ENCODE results near the gene ZNF536.

ZNF536 gene

DNA sequence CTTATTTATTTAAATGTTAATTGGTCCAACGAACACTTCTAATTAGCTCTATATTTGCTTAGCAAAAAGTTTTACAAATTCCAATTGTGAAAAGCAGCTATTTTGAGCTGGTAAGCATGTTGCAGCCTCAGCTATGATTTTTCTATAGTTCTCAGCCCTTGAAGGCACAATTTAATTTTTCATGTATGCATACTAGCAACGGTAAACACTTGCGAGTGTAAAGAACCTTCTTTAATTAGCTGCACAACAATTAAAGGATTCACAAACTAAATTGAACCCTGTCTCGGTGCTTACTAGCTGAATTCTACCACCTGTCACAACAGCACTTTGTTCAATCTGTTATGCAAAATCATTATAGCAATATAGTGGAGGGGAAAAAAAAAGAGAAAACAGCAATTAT is 29.8 kb downstream of the ZNF536 start:
- no peak for DNase-seq (ENCODE audit: low read depth)
- TF ChIP-seq, protein P1, sequence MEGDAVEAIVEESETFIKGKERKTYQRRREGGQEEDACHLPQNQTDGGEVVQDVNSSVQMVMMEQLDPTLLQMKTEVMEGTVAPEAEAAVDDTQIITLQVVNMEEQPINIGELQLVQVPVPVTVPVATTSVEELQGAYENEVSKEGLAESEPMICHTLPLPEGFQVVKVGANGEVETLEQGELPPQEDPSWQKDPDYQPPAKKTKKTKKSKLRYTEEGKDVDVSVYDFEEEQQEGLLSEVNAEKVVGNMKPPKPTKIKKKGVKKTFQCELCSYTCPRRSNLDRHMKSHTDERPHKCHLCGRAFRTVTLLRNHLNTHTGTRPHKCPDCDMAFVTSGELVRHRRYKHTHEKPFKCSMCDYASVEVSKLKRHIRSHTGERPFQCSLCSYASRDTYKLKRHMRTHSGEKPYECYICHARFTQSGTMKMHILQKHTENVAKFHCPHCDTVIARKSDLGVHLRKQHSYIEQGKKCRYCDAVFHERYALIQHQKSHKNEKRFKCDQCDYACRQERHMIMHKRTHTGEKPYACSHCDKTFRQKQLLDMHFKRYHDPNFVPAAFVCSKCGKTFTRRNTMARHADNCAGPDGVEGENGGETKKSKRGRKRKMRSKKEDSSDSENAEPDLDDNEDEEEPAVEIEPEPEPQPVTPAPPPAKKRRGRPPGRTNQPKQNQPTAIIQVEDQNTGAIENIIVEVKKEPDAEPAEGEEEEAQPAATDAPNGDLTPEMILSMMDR (conservative IDR thresholded peaks at IDR 0.05; ENCODE audit: control insufficient read depth, insufficient read depth, low read depth, low read length), result no peak
- no peak overlapping the region for H3K4me3 ChIP-seq (ENCODE audit: control insufficient read depth, low read depth, low read length)

GRCh38 chr19:30402436-30403202 is 30.4 kb downstream of the ZNF536 start:
- DNase-seq (ENCODE audit: low read depth), result no peak
- no peak overlapping the region for H3K4me3 ChIP-seq (ENCODE audit: control insufficient read depth, low read depth, low read length)
- TF ChIP-seq, protein P1 (conservative IDR thresholded peaks at IDR 0.05; ENCODE audit: control insufficient read depth, insufficient read depth, low read depth, low read length), result no peak

- TF ChIP-seq, protein P1 (conservative IDR thresholded peaks at IDR 0.05; ENCODE audit: control insufficient read depth, insufficient read depth, low read depth, low read length), result no peak
- no peak for DNase-seq (ENCODE audit: low read depth)
- H3K4me3 ChIP-seq (ENCODE audit: control insufficient read depth, low read depth, low read length), result no peak overlapping the region
Observed at GRCh38 chr19:30403203-30403985, 31.2 kb downstream of the ZNF536 start.

- H3K4me3 ChIP-seq (ENCODE audit: control insufficient read depth, low read depth, low read length), result no peak overlapping the region
- DNase-seq (ENCODE audit: low read depth), result no peak
- TF ChIP-seq, protein P1 (conservative IDR thresholded peaks at IDR 0.05; ENCODE audit: control insufficient read depth, insufficient read depth, low read depth, low read length), result no peak
Observed at GRCh38 chr19:30406220-30407067, 34.3 kb downstream of the ZNF536 start.

DNA sequence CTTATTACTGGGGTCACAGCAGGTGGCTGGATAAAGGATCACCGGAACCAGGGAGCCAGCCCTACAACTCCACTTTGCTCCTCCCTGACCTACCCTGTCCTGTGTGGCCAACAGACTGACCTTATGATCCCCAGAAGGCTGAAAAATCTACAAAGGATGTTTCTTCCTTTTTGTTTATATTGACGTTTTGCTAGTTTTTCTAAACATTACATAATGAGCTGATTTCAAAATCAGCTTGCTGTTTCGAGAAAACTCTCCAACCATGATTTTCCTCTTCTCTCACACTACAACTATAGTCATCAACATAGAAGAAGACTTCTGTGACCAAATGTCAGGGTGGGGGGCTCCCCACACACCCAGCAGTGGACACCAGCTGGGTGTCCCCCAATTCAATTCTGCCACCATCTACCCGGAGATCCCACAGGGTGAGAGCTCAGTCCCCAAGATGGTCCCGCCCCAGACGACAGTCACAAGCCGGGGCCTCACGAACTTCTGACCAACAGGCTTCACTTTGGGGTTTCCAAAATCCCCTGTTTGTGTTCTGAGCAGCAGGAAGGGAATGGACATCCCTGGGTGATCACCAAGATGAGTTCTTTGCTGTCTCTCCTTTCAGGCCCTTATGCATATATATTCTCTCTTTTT is 35.0 kb downstream of the ZNF536 start:
- TF ChIP-seq, protein P1 (conservative IDR thresholded peaks at IDR 0.05; ENCODE audit: control insufficient read depth, insufficient read depth, low read depth, low read length), result no peak
- no peak overlapping the region for H3K4me3 ChIP-seq (ENCODE audit: control insufficient read depth, low read depth, low read length)
- DNase-seq (ENCODE audit: low read depth), result no peak

DNA sequence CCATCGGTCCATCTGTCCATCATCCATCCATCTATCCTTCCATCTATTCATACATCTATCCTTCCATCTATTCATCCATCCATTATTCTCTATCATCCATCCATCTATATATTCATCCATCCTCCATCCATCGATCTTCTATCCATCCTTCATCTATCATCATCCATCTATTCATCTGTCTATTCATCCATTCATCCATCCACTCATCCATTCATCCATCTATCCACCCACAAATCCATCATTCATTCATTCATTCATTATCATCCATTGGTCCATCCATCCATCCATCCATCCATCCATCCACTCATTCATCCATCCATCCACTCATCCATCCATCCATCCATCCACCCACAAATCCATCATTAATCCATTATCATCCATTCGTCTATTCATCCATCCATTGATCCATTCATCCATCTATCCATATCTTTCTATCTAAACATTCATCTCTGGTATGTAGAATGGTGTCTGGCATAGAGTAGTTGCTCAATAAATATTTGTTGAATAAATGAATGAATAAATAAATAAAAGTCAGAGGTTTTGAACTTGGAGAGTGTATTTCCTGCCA is 36.6 kb downstream of the ZNF536 start:
- H3K4me3 ChIP-seq (ENCODE audit: control insufficient read depth, low read depth, low read length), result no peak overlapping the region
- TF ChIP-seq, protein P1 (conservative IDR thresholded peaks at IDR 0.05; ENCODE audit: control insufficient read depth, insufficient read depth, low read depth, low read length), result no peak
- no peak for DNase-seq (ENCODE audit: low read depth)

Measured in fibroblast of mammary gland (primary cell).